Naive thymus-derived CD4-positive, alpha-beta T cell (primary cell): Measurements from ENCODE around the gene RNF128. TPM values are rescaled to one million over a fixed set of nuclear protein-coding genes. Genes with fewer than 3 reads are reported as not detected.
"Not testable (repeated sequence)": the region's sequence is repeated elsewhere in the genome, so short reads cannot be mapped to it uniquely, and the experiment has no call there.

Source experiments
- ATAC-seq: fragments of 150-1000 bp; cut with Tn5 transposase; 2 replicates; pipeline ENCODE4 v1.10.0; 2021; ENCODE audit warnings: mild to moderate bottlenecking, moderate library complexity
- CTCF ChIA-PET: fragments of 350-600 bp; sonication (Branson Sonifier 250); formaldehyde crosslinking; loops from one replicate; lab custom pipeline; 2021; ENCODE audit warnings: antibody characterized with exemption; lab: Charles Lee
- POLR2A ChIA-PET: fragments of 350-600 bp; sonication (Branson Sonifier 250); formaldehyde crosslinking; loops from one replicate; lab custom pipeline; 2021; ENCODE audit warnings: antibody characterized with exemption, inconsistent platforms; lab: Charles Lee
- DNase-seq, 9 donors: peaks; one replicate each; pipeline versions ENCODE4 v3.0.0 to v3.0.0-alpha.2; 2020 to 2022; ENCODE audit warnings: mixed read lengths in 1 of 9
- H3K27ac ChIP-seq: one replicate; pipeline ENCODE4 v1.7.0; 2013; ENCODE audit warnings: mild to moderate bottlenecking, low read depth, low read length, moderate library complexity
- H3K27me3 ChIP-seq, 2 donors: one replicate each; pipeline ENCODE4 v1.7.0; 2013; ENCODE audit warnings: low read length in 2 of 2, mild to moderate bottlenecking in 2 of 2, moderate library complexity in 2 of 2; ENCODE audit not compliant: control insufficient read depth in 2 of 2, insufficient read depth in 2 of 2
- H3K36me3 ChIP-seq, 3 experiments: 1 replicate in 2 of 3; 2 replicates in 1 of 3; pipeline ENCODE4 v1.7.0; 2013; ENCODE audit warnings: low read length in 3 of 3, mild to moderate bottlenecking in 3 of 3, moderate library complexity in 1 of 3; ENCODE audit not compliant: insufficient read depth in 3 of 3, control insufficient read depth in 2 of 3
- H3K4me1 ChIP-seq, 2 donors: one replicate each; pipeline ENCODE4 v1.7.0; 2013; ENCODE audit warnings: low read length in 2 of 2, mild to moderate bottlenecking in 2 of 2, moderate library complexity in 1 of 2; ENCODE audit not compliant: control insufficient read depth in 2 of 2, insufficient read depth in 2 of 2
- H3K4me3 ChIP-seq: 2 replicates; pipeline ENCODE4 v1.7.0; 2013; ENCODE audit warnings: mild to moderate bottlenecking, low read length
- H3K9me3 ChIP-seq, 3 experiments: 1 replicate in 2 of 3; 2 replicates in 1 of 3; pipeline ENCODE4 v1.7.0; 2013; ENCODE audit warnings: low read length in 3 of 3; ENCODE audit not compliant: control insufficient read depth in 2 of 3
- H3K27ac Mint-ChIP-seq, 9 donors: one replicate each; pipeline ENCODE4 v1.8.0; 2020 to 2022; ENCODE audit warnings: mixed read lengths in 9 of 9, mild to moderate bottlenecking in 8 of 9, moderate library complexity in 5 of 9, inconsistent platforms in 2 of 9
- H3K27me3 Mint-ChIP-seq, 5 donors: one replicate each; pipeline ENCODE4 v1.8.0; 2021 to 2022; ENCODE audit warnings: mixed read lengths in 5 of 5, mild to moderate bottlenecking in 1 of 5
- H3K36me3 Mint-ChIP-seq, 5 donors: one replicate each; pipeline ENCODE4 v1.8.0; 2020 to 2022; ENCODE audit warnings: mixed read lengths in 5 of 5, mild to moderate bottlenecking in 3 of 5, inconsistent platforms in 1 of 5
- H3K4me1 Mint-ChIP-seq, 7 donors: one replicate each; pipeline ENCODE4 v1.8.0; 2020 to 2022; ENCODE audit warnings: mixed read lengths in 7 of 7, mild to moderate bottlenecking in 3 of 7, inconsistent platforms in 1 of 7
- H3K4me3 Mint-ChIP-seq, 10 donors: one replicate each; pipeline ENCODE4 v1.8.0; 2020 to 2022; ENCODE audit warnings: mild to moderate bottlenecking in 10 of 10, mixed read lengths in 10 of 10, moderate library complexity in 6 of 10, inconsistent platforms in 2 of 10
- H3K9me3 Mint-ChIP-seq, 11 donors: one replicate each; pipeline ENCODE4 v1.8.0; 2020 to 2022; ENCODE audit warnings: mixed read lengths in 11 of 11, mild to moderate bottlenecking in 4 of 11, inconsistent platforms in 1 of 11, moderate library complexity in 1 of 11
- intact Hi-C, 2 donors: fragments of 100-400 bp; cut with micrococcal nuclease; formaldehyde crosslinking; loops; one replicate each; pipeline ENCODE4 v1.15.1; 2023
- polyA plus RNA-seq, 2 donors: library from polyadenylated mRNA; unstranded; fragments of 300-500 nt; fragmentation: Illumina TruSeq; gene quantifications; one replicate each; pipeline ENCODE4 v1.2.3, GENCODE V29; 2021
- total RNA-seq, 6 experiments: library from RNA in 5 of 6; stranded (reverse) in 5 of 6; gene quantifications; 1 replicate in 5 of 6; 2 replicates in 1 of 6; pipeline ENCODE4 v1.2.3 and lab custom pipeline; 2021 to 2026

RNF128 gene
- total and polyA plus RNA-seq, 7 experiments from 2014 or later: not detected

- intact Hi-C loops: no loop called here
- CTCF ChIA-PET: no interaction called here
- POLR2A ChIA-PET: no interaction called here
These were observed 15.7 kb downstream of the RNF128 start for GRCh38 chrX:106742193-106742592.

DNA sequence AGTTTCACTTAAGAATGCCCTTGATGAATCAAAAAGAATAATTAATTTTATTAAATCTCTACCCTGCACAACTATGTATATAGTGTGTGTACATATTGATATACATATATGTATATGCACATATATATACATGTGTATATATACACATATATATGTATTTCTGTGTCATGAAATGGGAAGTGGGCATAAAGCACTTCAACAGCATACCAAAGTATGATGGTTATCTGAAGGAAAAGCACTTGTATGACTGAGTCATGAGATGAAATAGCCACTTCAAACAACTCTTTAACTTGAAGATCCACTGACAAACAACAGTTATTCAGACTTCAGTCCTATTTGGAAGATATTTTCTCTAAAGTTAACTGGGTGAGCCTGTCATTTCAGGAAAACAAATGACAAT is 16.3 kb downstream of the RNF128 start:
- H3K4me3 ChIP-seq: no peak overlapping the region
- intact Hi-C loops: no loop called here
- H3K4me1 ChIP-seq: no peaks in the 10 kb centered on the region
- no peak for ATAC-seq
- Mint-ChIP-seq H3K27me3 (peaks cover 0 to 9% (median 0%) of the 10 kb centered on the region in 5 donors), H3K4me3 (no peak overlapping the region), H3K27ac (no peak overlapping the region), H3K4me1 (no peaks in the 10 kb centered on the region), H3K9me3 (no peaks in the 10 kb centered on the region), H3K36me3 (no peaks in the 10 kb centered on the region)
- no peak for DNase-seq
- no peaks in the 10 kb centered on the region for H3K27me3 ChIP-seq
- H3K9me3 ChIP-seq: no peaks in the 10 kb centered on the region
- POLR2A ChIA-PET: no interaction called here
- CTCF ChIA-PET: no interaction called here
- no peak overlapping the region for H3K27ac ChIP-seq
- no peaks in the 10 kb centered on the region for H3K36me3 ChIP-seq

More at GRCh38 chrX:106742193-106742592, 15.7 kb downstream of the RNF128 start:
- no peaks in the 10 kb centered on the region for H3K9me3 Mint-ChIP-seq
- peaks cover 0 to 9% (median 0%) of the 10 kb centered on the region in 5 donors for H3K27me3 Mint-ChIP-seq
- H3K9me3 ChIP-seq: no peaks in the 10 kb centered on the region
- H3K4me1 Mint-ChIP-seq: no peaks in the 10 kb centered on the region
- H3K4me3 ChIP-seq: no peak overlapping the region
- no peak overlapping the region for H3K27ac ChIP-seq
- H3K36me3 ChIP-seq: no peaks in the 10 kb centered on the region
- no peak overlapping the region for H3K27ac Mint-ChIP-seq
- H3K36me3 Mint-ChIP-seq: no peaks in the 10 kb centered on the region
- DNase-seq (no peak), ATAC-seq (no peak)
- no peaks in the 10 kb centered on the region for H3K27me3 ChIP-seq
- no peak overlapping the region for H3K4me3 Mint-ChIP-seq
- no peaks in the 10 kb centered on the region for H3K4me1 ChIP-seq

DNA sequence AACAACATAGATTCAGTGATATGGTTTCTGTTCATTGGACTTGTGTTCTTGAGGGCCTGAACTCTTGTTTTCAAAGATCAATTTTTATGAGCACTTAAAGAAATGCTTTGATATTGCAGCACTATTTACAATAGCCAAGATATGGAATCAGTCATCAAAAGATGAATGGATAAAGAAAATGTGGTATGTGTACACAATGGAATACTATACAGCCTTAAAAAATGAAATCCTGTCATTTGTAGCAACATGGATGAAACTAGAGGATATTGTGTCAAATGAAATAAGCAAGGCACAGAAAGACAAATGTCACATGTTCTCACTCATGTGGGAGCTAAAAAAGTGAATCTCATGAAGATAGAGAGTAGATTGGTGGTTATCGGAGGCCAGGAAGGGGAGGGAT is 21.9 kb downstream of the RNF128 start:
- H3K9me3 ChIP-seq: no peaks in the 10 kb centered on the region

DNA sequence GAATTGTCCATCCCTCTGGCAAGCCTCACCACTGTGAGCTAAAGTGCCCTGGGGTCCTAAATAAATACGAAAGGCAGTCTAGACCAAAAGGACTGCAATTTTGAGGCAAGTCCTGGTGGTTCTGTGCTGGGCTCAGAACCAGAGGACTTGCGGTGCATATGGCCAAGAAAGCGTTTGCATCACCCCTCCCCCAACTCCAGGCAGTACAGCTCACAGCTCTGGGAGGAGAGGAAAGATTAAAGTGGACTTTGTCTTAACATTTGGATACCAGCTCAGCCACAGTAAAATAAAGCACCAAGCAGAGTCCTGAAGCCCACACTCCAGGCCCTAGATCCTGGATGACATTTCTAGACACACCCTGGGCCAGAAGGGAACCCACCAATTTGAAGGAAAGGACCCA is 24.9 kb downstream of the RNF128 start:
- Mint-ChIP-seq H3K36me3 (no peaks in the 10 kb centered on the region), H3K4me1 (no peaks in the 10 kb centered on the region), H3K27ac (no peak overlapping the region), H3K4me3 (no peak overlapping the region), H3K27me3 (peaks cover 0 to 22% (median 17%) of the 10 kb centered on the region in 5 donors), H3K9me3 (peaks cover 0 to 16% (median 2%) of the 10 kb centered on the region in 11 donors)
- POLR2A ChIA-PET: no interaction called here
- ATAC-seq: no peak
- Histone ChIP-seq H3K4me1 (no peaks in the 10 kb centered on the region), H3K4me3 (no peak overlapping the region), H3K36me3 (no peaks in the 10 kb centered on the region), H3K9me3 (no peaks in the 10 kb centered on the region), H3K27ac (no peak overlapping the region), H3K27me3 (no peaks in the 10 kb centered on the region)
- intact Hi-C loops: no loop called here
- CTCF ChIA-PET: no interaction called here
- no peak for DNase-seq

More for the DNA sequence above, 21.9 kb downstream of the RNF128 start:
- no peaks in the 10 kb centered on the region for H3K36me3 ChIP-seq
- no peaks in the 10 kb centered on the region for H3K36me3 Mint-ChIP-seq
- ChIA-PET POLR2A (no interaction called here), CTCF (no interaction called here)
- intact Hi-C loops: no loop called here
- DNase-seq (no peak), ATAC-seq (no peak)
- peaks cover 0 to 8% (median 2%) of the 10 kb centered on the region in 11 donors for H3K9me3 Mint-ChIP-seq
- peaks cover 0 to 15% (median 9%) of the 10 kb centered on the region in 5 donors for H3K27me3 Mint-ChIP-seq
- no peaks in the 10 kb centered on the region for H3K4me1 Mint-ChIP-seq
- no peak overlapping the region for H3K4me3 Mint-ChIP-seq
- H3K4me3 ChIP-seq: no peak overlapping the region
- H3K27me3 ChIP-seq: no peaks in the 10 kb centered on the region
- no peaks in the 10 kb centered on the region for H3K4me1 ChIP-seq
- no peak overlapping the region for H3K27ac ChIP-seq
- H3K27ac Mint-ChIP-seq: no peak overlapping the region

DNA sequence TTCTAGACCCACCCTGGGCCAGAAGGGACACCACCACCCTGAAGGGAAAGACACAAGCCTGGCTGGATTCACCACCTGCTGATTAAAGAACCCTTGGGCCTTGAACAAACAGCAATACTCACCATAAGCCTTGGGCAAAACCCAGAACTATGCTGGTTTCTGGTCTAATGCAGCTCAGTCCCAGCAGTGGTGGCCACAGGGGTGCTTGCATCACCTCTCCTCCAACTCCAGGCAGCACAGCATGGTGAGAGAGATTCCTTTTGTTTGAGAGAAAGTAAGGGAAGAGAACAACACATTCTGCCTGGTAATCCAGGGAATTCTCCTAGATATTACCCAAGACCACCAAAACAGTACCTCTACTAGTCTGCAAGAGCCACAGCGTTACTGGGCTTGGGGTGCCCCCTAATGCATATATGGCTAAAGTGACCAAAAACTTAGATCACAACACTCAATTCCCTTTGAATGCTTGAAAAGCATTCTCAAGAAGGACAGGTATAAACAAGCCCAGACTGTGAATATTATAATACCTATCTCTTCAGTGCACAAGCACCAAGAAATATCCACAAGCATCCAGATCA is 25.7 kb downstream of the RNF128 start:
- Mint-ChIP-seq H3K4me1 (no peaks in the 10 kb centered on the region), H3K4me3 (no peak overlapping the region), H3K9me3 (peaks cover 0 to 16% (median 2%) of the 10 kb centered on the region in 11 donors), H3K36me3 (no peaks in the 10 kb centered on the region), H3K27me3 (peaks cover 0 to 22% (median 17%) of the 10 kb centered on the region in 5 donors), H3K27ac (no peak overlapping the region)
- no peaks in the 10 kb centered on the region for H3K27me3 ChIP-seq
- no peaks in the 10 kb centered on the region for H3K36me3 ChIP-seq
- intact Hi-C loops: no loop called here
- H3K9me3 ChIP-seq: no peaks in the 10 kb centered on the region
- no peak overlapping the region for H3K27ac ChIP-seq
- ChIA-PET POLR2A (no interaction called here), CTCF (no interaction called here)
- ATAC-seq (no peak), DNase-seq (no peak)
- H3K4me3 ChIP-seq: no peak overlapping the region
- no peaks in the 10 kb centered on the region for H3K4me1 ChIP-seq

DNA sequence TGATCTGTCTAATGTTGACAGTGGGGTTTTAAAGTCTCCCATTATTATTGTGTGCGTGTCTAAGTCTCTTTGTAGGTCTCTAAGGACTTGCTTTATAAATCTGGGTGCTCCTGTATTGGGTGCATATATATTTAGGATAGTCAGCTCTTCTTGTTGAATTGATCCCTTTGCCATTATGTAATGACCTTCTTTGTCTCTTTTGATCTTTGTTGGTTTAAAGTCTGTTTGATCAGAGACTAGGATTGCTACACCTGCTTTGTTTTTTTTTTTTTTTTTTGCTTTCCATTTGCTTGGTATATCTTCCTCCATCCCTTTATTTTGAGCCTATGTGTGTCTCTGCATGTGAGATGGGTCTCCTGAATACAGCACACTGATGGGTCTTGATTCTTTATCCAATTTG is 42.8 kb downstream of the RNF128 start:
- H3K27me3 Mint-ChIP-seq, H3K4me3 ChIP-seq, H3K27ac Mint-ChIP-seq, H3K4me3 Mint-ChIP-seq, ATAC-seq, H3K36me3 Mint-ChIP-seq, H3K4me1 ChIP-seq, CTCF ChIA-PET, H3K9me3 ChIP-seq, POLR2A ChIA-PET, intact Hi-C loops, DNase-seq, H3K9me3 Mint-ChIP-seq, H3K27ac ChIP-seq, H3K4me1 Mint-ChIP-seq, H3K36me3 ChIP-seq, H3K27me3 ChIP-seq: not testable (repeated sequence)

- no peaks in the 10 kb centered on the region for H3K27me3 ChIP-seq
- ATAC-seq (no peak), DNase-seq (no peak)
- Mint-ChIP-seq H3K27me3 (peaks cover 0 to 9% (median 4%) of the 10 kb centered on the region in 5 donors), H3K4me1 (no peaks in the 10 kb centered on the region), H3K36me3 (no peaks in the 10 kb centered on the region), H3K27ac (no peak overlapping the region), H3K9me3 (no peaks in the 10 kb centered on the region), H3K4me3 (no peak overlapping the region)
- no peaks in the 10 kb centered on the region for H3K36me3 ChIP-seq
- no peaks in the 10 kb centered on the region for H3K9me3 ChIP-seq
- ChIA-PET CTCF (no interaction called here), POLR2A (no interaction called here)
- no peak overlapping the region for H3K27ac ChIP-seq
- intact Hi-C loops: no loop called here
- H3K4me3 ChIP-seq: no peak overlapping the region
- H3K4me1 ChIP-seq: no peaks in the 10 kb centered on the region
These were observed 48.5 kb downstream of the RNF128 start for GRCh38 chrX:106774981-106775380.
